HG03521 (cell line): ENCODE measurements around the gene SYNGR2.
"Not testable (repeated sequence)": the region's sequence is repeated elsewhere in the genome, so short reads cannot be mapped to it uniquely, and the experiment has no call there.

Source experiments
- ATAC-seq: cut with Tn5 transposase; IDR thresholded peaks from one replicate; pipeline ENCODE4 v1.9.1; 2021; ENCODE audit warnings: mild to moderate bottlenecking, moderate library complexity; ENCODE audit not compliant: unreplicated experiment

Gene SYNGR2

GRCh38 chr17:78129351-78130089 is 38.9 kb upstream of the SYNGR2 start:
- ATAC-seq, result no peak

GRCh38 chr17:78130090-78130436 is 38.3 kb upstream of the SYNGR2 start:
- no peak for ATAC-seq

- no peak for ATAC-seq
Observed at GRCh38 chr17:78130437-78131101, 37.8 kb upstream of the SYNGR2 start, which contains the start of gene TMC8. Gene TMC8 (plus strand): TSS chr17:78130771. CDS start chr17:78131589, 818 bp downstream.

- no peak for ATAC-seq
Observed at GRCh38 chr17:78131172-78132083, 37.0 kb upstream of the SYNGR2 start.

- no peak for ATAC-seq
Observed at GRCh38 chr17:78132084-78132676, 36.2 kb upstream of the SYNGR2 start.

GRCh38 chr17:78132767-78133178 is 35.6 kb upstream of the SYNGR2 start:
- ATAC-seq, result no peak

- ATAC-seq, result no peak
Observed at GRCh38 chr17:78133179-78133951, 35.0 kb upstream of the SYNGR2 start.

- no peak for ATAC-seq
Observed at GRCh38 chr17:78133971-78134898, 34.1 kb upstream of the SYNGR2 start.

- no peak for ATAC-seq
Observed at GRCh38 chr17:78134899-78135385, 33.4 kb upstream of the SYNGR2 start.

GRCh38 chr17:78135858-78136500 is 32.4 kb upstream of the SYNGR2 start:
- no peak for ATAC-seq

GRCh38 chr17:78137392-78138203 is 30.8 kb upstream of the SYNGR2 start:
- ATAC-seq, result no peak

GRCh38 chr17:78138204-78139060 is 29.9 kb upstream of the SYNGR2 start:
- no peak for ATAC-seq

GRCh38 chr17:78139861-78140168 is 28.6 kb upstream of the SYNGR2 start:
- ATAC-seq, result not testable (repeated sequence)

- ATAC-seq, result peak; percentile 80
Observed at GRCh38 chr17:78140169-78141051, 28.0 kb upstream of the SYNGR2 start.

- ATAC-seq, result no peak
Observed at GRCh38 chr17:78141437-78142118, 26.8 kb upstream of the SYNGR2 start.
